CD4-positive, alpha-beta T cell treated with Interleukin-12 subunit alpha and Interleukin-12 subunit beta, for 1 hour (primary cell): Measurements from ENCODE around the gene KRT35.
"Not testable (repeated sequence)": the region's sequence is repeated elsewhere in the genome, so short reads cannot be mapped to it uniquely, and the experiment has no call there.

Experiments used
- DNase-seq: peaks from one replicate; pipeline ENCODE4 v3.0.0-alpha.2; 2020

KRT35 gene

DNA sequence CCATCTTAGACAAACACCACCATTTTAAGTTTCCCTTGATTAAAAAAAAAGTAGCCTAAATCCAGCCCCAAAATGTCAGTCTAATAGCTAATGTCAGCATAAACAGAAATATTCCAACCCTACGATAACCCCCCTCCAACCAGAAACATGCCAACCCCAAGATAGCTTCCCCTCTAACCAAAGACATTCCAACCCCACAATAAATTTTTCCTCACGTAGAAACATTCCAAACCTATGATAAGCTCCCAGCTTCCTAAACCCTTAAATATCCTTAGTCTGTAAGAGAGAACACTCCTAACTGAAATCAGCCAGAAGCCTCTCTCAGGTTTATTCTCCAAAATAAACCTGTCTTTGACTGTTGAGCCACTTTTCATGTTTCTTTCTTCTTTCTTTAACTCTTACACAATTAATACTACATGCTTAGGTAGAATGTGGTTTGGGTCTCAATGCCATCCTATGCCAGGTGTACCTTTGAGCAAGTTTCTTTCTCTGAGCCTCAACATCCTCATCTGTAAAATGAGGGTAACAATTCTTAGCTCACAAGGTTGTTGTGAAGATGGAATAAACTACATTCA, 29.7 kb downstream of the KRT35 start:
- DNase-seq = no peak

- DNase-seq = no peak
These were observed 31.9 kb downstream of the KRT35 start for GRCh38 chr17:41449008-41449407.

DNA sequence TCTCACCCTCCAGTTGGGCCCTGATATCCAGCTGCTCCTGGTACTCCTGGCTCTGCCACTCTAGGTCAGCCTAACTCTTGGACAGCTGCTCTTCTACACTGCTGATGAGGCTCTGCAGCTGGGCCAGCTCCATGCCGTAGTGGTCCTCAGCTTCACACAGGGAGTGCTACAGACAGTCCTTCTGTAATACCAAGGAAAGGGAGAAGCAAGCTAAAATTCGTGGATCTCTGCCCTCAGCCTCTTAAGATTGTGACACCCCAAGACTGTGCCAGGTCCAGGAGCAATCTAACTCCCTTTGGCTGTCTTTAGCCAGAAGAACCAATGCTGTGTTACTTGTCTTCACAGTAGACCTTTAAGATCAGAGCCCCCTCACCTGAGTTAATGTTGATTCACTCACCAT, 32.4 kb downstream of the KRT35 start:
- no peak for DNase-seq

GRCh38 chr17:41446806-41447205, 34.1 kb downstream of the KRT35 start:
- no peak for DNase-seq

- no peak for DNase-seq
These were observed 36.3 kb downstream of the KRT35 start for GRCh38 chr17:41444640-41445039.

DNA sequence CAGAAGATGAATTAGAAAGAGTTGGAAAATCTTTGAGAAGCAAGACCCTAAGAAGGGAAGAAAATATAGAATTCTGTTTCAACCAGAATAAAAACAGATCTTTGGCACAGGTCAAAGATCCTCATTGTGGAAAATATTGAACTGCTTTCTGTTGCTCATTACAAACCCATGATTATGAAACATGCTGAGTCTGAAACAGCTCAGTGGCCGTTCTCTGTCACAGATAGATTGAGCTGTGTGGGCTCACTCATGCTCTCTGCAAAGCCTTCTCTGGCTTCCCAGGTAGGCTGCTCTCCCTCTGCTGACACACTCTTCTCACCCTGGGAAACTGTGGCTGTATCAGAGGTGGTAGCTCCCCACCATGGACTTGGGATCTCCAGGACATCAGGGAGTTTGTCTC, 36.8 kb downstream of the KRT35 start:
- DNase-seq = no peak

DNA sequence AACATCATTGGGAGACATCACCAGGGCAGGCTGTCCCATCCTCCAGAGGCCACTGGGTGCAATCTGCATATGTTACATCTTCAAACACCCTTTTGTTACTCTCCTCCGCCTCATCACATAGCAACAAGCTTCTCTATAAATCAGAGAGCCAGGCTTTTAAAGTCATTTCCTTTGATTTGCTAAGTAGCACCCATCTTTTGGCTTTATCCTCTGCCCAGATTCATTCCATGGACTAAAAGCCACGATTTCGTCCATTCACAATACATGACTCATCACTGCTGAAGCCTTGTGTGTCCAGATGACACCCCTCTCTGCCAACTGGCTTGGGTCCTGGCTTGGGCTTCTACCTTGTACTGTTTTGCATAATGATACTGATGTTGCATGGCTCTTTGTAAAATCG, 38.2 kb downstream of the KRT35 start:
- no peak for DNase-seq

GRCh38 chr17:41440531-41441033, 40.4 kb downstream of the KRT35 start, which contains the start of gene KRT38:
TSS of gene KRT38 (minus strand) at chr17:41440983. CDS start at chr17:41440921, 62 bp downstream.
- no peak for DNase-seq

DNA sequence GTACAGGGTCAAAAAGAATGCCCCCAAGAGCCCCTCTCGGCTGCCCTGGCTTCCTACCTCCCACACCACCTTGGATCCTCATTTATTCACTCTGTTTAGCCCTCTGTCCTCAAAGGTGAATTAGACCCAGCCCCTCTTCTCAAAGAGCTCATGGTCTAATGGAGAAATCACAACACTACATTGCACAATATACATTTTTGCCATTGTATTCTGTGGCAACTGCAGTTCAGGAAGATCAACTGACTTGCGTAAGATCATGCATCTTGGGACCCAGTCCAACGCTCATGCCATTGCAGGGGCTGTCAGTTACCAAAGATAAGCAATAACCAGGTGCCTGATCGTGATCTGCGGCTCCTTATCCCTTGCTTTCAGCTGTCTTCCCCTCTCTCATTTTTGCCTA, 41.6 kb downstream of the KRT35 start:
- no peak for DNase-seq

DNA sequence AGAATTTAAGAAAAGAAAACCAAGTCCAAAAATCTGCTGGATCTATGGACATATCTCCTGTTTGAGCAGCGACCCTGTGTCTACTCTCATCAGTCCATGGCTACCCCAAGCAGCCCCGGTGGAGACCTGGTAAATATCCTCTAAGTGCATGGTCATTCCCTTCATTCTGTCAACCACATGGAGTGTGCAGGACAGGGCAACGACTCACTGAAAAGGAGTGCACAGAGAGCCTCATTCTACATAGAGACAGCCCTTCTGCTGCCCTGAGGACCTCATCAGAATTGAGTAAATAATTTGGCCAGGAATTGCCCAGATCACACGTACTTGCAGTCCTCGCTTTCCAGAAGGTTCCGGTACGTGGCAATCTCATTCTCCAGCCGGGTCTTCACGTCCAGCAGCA, 43.2 kb downstream of the KRT35 start:
- no peak for DNase-seq

- DNase-seq = no peak
These were observed 43.7 kb downstream of the KRT35 start for GRCh38 chr17:41437254-41437653.

DNA sequence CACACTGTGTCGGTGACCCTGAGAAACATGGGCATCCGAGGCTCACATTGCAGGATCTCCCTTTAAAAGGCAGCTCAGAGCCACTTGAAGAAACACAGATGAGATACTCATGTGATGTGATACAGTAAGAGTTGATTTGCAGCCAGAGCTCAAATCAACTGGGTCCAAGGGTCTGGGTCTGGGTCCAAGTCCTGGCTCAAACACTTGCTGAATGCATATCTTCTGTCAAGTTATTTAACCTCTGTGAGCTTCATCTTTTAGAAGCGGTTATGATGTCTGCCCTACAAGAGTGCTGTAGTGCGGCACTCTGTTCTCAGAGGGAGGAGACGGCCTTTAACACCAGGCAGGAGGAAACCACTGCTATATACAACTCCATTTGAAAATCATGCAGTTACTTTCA, 46.5 kb downstream of the KRT35 start:
- no peak for DNase-seq

DNA sequence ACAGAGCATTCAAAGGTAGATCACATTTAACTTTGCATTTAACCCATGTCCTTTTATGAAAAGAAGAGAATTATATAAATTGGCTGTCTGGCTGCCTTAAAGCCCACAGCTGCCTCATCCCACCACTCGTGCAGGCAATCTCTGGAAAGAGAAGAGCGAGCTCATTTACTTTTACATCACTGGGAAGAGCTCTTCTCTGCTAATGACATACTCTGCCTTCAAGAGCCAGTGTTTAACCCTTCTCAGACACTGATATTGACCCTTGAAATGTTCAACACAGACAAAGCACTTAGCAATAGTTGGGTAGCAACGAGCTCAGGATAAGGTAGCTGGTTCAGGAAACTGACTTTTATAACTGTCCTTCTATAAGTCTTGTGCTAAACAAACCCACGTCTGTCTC, 46.9 kb downstream of the KRT35 start:
- no peak for DNase-seq

DNA sequence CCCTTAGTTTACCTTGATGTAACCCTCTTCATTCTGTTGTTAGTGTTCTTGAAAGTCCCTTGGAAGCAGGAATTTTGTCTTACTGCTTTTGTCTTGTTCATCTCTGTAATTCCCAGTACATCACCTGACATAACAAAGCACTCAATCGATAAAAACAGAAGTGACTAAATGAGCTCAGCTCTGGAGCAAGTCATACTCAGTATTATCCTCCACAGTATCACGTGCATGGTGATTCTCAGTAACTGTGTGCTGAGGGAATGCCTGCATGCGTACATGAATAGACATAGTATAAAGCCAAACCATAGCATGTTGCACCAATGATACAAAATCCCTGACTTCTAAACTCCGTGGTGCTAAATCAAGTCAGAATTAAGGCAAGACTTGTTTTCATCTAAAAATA, 47.4 kb downstream of the KRT35 start:
- DNase-seq = no peak

DNA sequence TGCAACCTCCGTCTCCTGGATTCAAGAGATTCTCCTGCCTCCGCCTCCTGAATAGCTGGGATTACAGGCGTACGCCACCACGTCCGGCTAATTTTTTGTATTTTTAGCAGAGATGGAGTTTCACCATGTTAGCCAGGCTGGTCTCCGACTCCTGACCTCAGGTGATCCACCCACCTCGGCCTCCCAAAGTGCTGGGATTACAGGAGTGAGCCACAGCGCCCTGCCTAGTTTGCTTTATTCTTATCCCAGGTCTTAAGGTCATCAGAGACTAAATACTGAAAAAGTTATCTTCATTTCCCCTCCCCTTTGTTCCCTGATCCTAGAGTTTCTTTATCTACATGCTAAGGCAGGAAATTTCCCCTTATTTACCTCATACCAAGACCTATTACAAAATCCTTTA, 50.6 kb downstream of the KRT35 start:
- DNase-seq = not testable (repeated sequence)

GRCh38 chr17:41429667-41430066, 51.3 kb downstream of the KRT35 start:
- no peak for DNase-seq

DNA sequence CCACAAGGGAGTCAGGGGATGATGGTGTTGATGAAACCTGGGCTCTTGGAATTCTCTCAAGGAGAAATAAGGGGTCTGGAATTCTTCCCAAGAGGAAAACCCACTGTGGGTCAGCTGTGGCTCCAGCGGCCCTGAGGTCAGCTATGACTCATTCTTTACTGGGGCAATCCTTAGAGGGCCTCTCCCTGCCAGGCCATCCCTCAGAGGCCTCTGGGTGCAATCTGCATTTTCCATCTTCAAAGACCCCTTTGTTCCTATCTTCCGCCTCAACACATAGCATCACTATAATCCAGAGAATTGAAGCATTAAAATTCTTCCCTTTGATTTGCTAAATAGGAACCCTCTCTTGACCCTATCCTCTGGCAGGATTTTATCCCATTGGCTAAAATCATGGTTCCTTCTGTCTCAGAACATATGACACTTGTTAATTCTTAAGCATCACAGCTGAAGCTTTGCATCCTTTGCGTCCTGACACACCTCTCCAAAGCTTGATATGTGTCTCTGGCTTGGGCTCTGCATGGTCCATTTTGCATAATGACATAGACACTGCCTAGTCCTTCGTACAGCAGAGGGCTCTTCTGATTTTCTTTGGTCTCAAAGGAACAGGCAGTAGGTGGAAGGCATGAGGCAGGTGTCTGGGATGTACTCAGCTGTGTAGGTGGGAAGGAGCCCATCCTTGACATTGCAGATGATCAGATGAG, 52.2 kb downstream of the KRT35 start:
- DNase-seq = no peak
